H1 (cell line): ENCODE results near the gene TFB1M. TPM values are rescaled to one million over a fixed set of nuclear protein-coding genes. Genes with fewer than 3 reads are reported as not detected.

ENCODE experiments used
- CTCF ChIA-PET: fragments of 300-600 bp; sonication (Branson Sonifier 250); formaldehyde crosslinking; loops from one replicate; lab custom pipeline; 2021; ENCODE audit not compliant: partially characterized antibody; lab: Charles Lee
- POLR2A ChIA-PET: fragments of 300-600 bp; sonication (Branson Sonifier 250); formaldehyde crosslinking; loops from one replicate; lab custom pipeline; 2021; ENCODE audit warnings: inconsistent platforms; ENCODE audit not compliant: partially characterized antibody; lab: Charles Lee
- DNase-seq, 2 experiments: peaks; one replicate each; pipeline versions ENCODE4 v3.0.0 to v3.0.0-alpha.2; 2010 to 2022; ENCODE audit warnings: low spot score in 2 of 2, low read depth in 1 of 2, mixed read lengths in 1 of 2
- FAIRE-seq: peaks from 2 replicates; lab custom pipeline; 2011; peaks lifted over from hg19 to GRCh38; lab: Jason Lieb, UNC
- H2AFZ ChIP-seq: 2 replicates; pipeline ENCODE4 v1.8.1; 2012; ENCODE audit warnings: low read length, inconsistent platforms
- H2AK5ac ChIP-seq: 2 replicates; pipeline ENCODE4 v1.6.1; 2013; ENCODE audit warnings: low read depth, low read length
- H2BK120ac ChIP-seq: replicated peaks from 2 replicates; pipeline ENCODE3; 2013; ENCODE audit warnings: low read depth, low read length, inconsistent platforms
- H2BK12ac ChIP-seq: 2 replicates; pipeline ENCODE4 v1.6.1; 2013; ENCODE audit warnings: low read depth, low read length
- H2BK15ac ChIP-seq: 2 replicates; pipeline ENCODE4 v1.6.1; 2013; ENCODE audit warnings: low read length
- H2BK20ac ChIP-seq: 2 replicates; pipeline ENCODE4 v1.6.1; 2013; ENCODE audit warnings: low read length
- H2BK5ac ChIP-seq: 2 replicates; pipeline ENCODE4 v1.6.1; 2013; ENCODE audit warnings: low read depth, low read length
- H3K14ac ChIP-seq: 2 replicates; pipeline ENCODE4 v1.6.1; 2013; ENCODE audit warnings: inconsistent platforms; ENCODE audit not compliant: insufficient read length
- H3K18ac ChIP-seq: 2 replicates; pipeline ENCODE4 v1.6.1; 2013; ENCODE audit warnings: low read length; ENCODE audit errors: extremely low read depth
- H3K23ac ChIP-seq: 2 replicates; pipeline ENCODE4 v1.6.1; 2013; ENCODE audit warnings: inconsistent platforms; ENCODE audit not compliant: insufficient read length
- H3K23me2 ChIP-seq: 2 replicates; pipeline ENCODE4 v1.6.1; 2013; ENCODE audit warnings: low read depth, low read length
- H3K27ac ChIP-seq: 2 replicates; pipeline ENCODE4 v1.6.1; 2011; ENCODE audit warnings: low read depth, low read length, inconsistent platforms
- H3K27me3 ChIP-seq, 4 experiments: replicated peaks in 1 of 4; 1 replicate in 1 of 4; 2 replicates in 3 of 4; pipeline versions ENCODE4 v1.6.1 to v1.8.1; 2011 to 2013; ENCODE audit warnings: low read length in 3 of 4, mild to moderate bottlenecking in 3 of 4, inconsistent platforms in 2 of 4, mixed read lengths in 2 of 4, moderate library complexity in 1 of 4; ENCODE audit not compliant: control insufficient read depth in 3 of 4, insufficient read depth in 3 of 4; ENCODE audit errors: extremely low read depth in 1 of 4
- H3K36me3 ChIP-seq, 4 experiments: 2 replicates each; pipeline versions ENCODE4 v1.6.1 to v1.8.1; 2011 to 2013; ENCODE audit warnings: mild to moderate bottlenecking in 4 of 4, low read length in 3 of 4, moderate library complexity in 2 of 4, control low read depth in 1 of 4, inconsistent platforms in 1 of 4; ENCODE audit not compliant: insufficient read depth in 4 of 4, control insufficient read depth in 2 of 4
- H3K4ac ChIP-seq: replicated peaks from 2 replicates; pipeline ENCODE3; 2013; ENCODE audit warnings: low read length, low read depth, mixed read lengths, inconsistent platforms; ENCODE audit not compliant: insufficient read length
- H3K4me1 ChIP-seq, 4 experiments: replicated peaks in 1 of 4; 1 replicate in 1 of 4; 2 replicates in 3 of 4; pipeline versions ENCODE4 v1.6.1 to v1.8.1; 2011 to 2013; ENCODE audit warnings: low read length in 3 of 4, inconsistent platforms in 2 of 4, mixed read lengths in 1 of 4; ENCODE audit not compliant: insufficient read depth in 4 of 4, control insufficient read depth in 3 of 4
- H3K4me2 ChIP-seq, 2 experiments: 2 replicates each; pipeline versions ENCODE4 v1.6.1 to v1.8.1; 2011 to 2013; ENCODE audit warnings: low read depth in 2 of 2, low read length in 2 of 2, control low read depth in 1 of 2, inconsistent platforms in 1 of 2, mild to moderate bottlenecking in 1 of 2; ENCODE audit not compliant: insufficient read depth in 1 of 2
- H3K4me3 ChIP-seq, 4 experiments: fragments of 200-600, 300-600 bp in 1 of 4; sonication (generic), shearing (Covaris generic), sonication (Bioruptor Twin) in 1 of 4; 2 replicates each; pipeline versions ENCODE4 v1.5.1 to v1.8.1; 2011 to 2016; ENCODE audit warnings: low read length in 4 of 4, low read depth in 3 of 4, control low read depth in 2 of 4, inconsistent platforms in 2 of 4, mild to moderate bottlenecking in 2 of 4, mixed read lengths in 1 of 4, moderate library complexity in 1 of 4; ENCODE audit not compliant: insufficient read depth in 2 of 4; ENCODE audit errors: extremely low read depth in 1 of 4
- H3K56ac ChIP-seq: replicated peaks from 2 replicates; pipeline ENCODE3; 2013; ENCODE audit warnings: low read depth, mild to moderate bottlenecking, mixed read lengths, low read length, inconsistent platforms; ENCODE audit not compliant: insufficient read length
- H3K79me1 ChIP-seq: 2 replicates; pipeline ENCODE4 v1.6.1; 2013; ENCODE audit warnings: low read depth, low read length, control low read depth
- H3K79me2 ChIP-seq, 2 experiments: 2 replicates each; pipeline versions ENCODE4 v1.6.1 to v1.8.1; 2012 to 2013; ENCODE audit warnings: low read length in 2 of 2, mild to moderate bottlenecking in 2 of 2, inconsistent platforms in 1 of 2; ENCODE audit not compliant: insufficient read depth in 2 of 2, control insufficient read depth in 1 of 2
- H3K9ac ChIP-seq, 4 experiments: replicated peaks in 1 of 4; 1 replicate in 1 of 4; 2 replicates in 3 of 4; pipeline versions ENCODE4 v1.6.1 to v1.8.1; 2011 to 2013; ENCODE audit warnings: low read depth in 3 of 4, low read length in 3 of 4, control low read depth in 2 of 4, mild to moderate bottlenecking in 2 of 4, moderate library complexity in 2 of 4, inconsistent platforms in 1 of 4; ENCODE audit errors: extremely low read depth in 1 of 4
- H3K9me3 ChIP-seq, 2 experiments: 2 replicates each; pipeline versions ENCODE4 v1.6.1 to v1.8.1; 2012 to 2013; ENCODE audit warnings: mild to moderate bottlenecking in 2 of 2, moderate library complexity in 2 of 2, control low read depth in 1 of 2, inconsistent platforms in 1 of 2, low read depth in 1 of 2, low read length in 1 of 2, mixed read lengths in 1 of 2; ENCODE audit not compliant: insufficient read depth in 2 of 2
- H4K20me1 ChIP-seq, 2 experiments: replicated peaks in 1 of 2; 2 replicates each; pipeline versions ENCODE3 to v1.8.1; 2011 to 2013; ENCODE audit warnings: inconsistent platforms in 2 of 2, low read length in 2 of 2, mild to moderate bottlenecking in 1 of 2; ENCODE audit not compliant: insufficient read depth in 2 of 2, control insufficient read depth in 1 of 2
- H4K5ac ChIP-seq: 2 replicates; pipeline ENCODE4 v1.6.1; 2013; ENCODE audit warnings: low read length, low read depth, mixed read lengths, inconsistent platforms; ENCODE audit not compliant: insufficient read length
- H4K8ac ChIP-seq: 2 replicates; pipeline ENCODE4 v1.8.0; 2013; ENCODE audit warnings: mild to moderate bottlenecking, moderate library complexity, low read length, inconsistent platforms; ENCODE audit not compliant: insufficient read depth; ENCODE audit errors: extremely low read depth
- H4K91ac ChIP-seq: replicated peaks from 2 replicates; pipeline ENCODE3; 2013; ENCODE audit warnings: low read length, mixed read lengths, inconsistent platforms; ENCODE audit not compliant: insufficient read length
- BACH1 ChIP-seq: IDR thresholded peaks from 2 replicates; pipeline ENCODE4 v1.6.1; 2012; ENCODE audit warnings: low read length, improper control_type of control experiment
- CBX8 ChIP-seq: fragments of 300-800, 300-1000 bp; sonication (generic); IDR thresholded peaks from 2 replicates; pipeline ENCODE4 v1.7.1; 2016; ENCODE audit warnings: low read depth, low read length, borderline replicate concordance
- NANOG ChIP-seq: IDR thresholded peaks from 2 replicates; pipeline ENCODE4 v1.6.1; 2011; ENCODE audit warnings: low read length, low read depth, mild to moderate bottlenecking, inconsistent platforms; ENCODE audit not compliant: insufficient read depth, poor library complexity, severe bottlenecking
- NRF1 ChIP-seq: IDR thresholded peaks from 2 replicates; pipeline ENCODE4 v1.6.1; 2011; ENCODE audit warnings: mild to moderate bottlenecking, low read depth, low read length, improper control_type of control experiment
- RBBP5 ChIP-seq: IDR thresholded peaks from 2 replicates; pipeline ENCODE4 v1.7.1; 2012; ENCODE audit warnings: low read depth, mild to moderate bottlenecking, inconsistent platforms, low read length, moderate library complexity, borderline replicate concordance
- SIX5 ChIP-seq: IDR thresholded peaks from 2 replicates; pipeline ENCODE4 v1.6.1; 2011; ENCODE audit warnings: mild to moderate bottlenecking, low read depth, low read length
- TAF7 ChIP-seq: optimal IDR thresholded peaks from 2 replicates; pipeline ENCODE3; 2011; ENCODE audit warnings: low read depth, mild to moderate bottlenecking, inconsistent platforms, low read length, moderate library complexity, borderline replicate concordance
- YY1 ChIP-seq: IDR thresholded peaks from 2 replicates; pipeline ENCODE4 v1.6.1; 2011; ENCODE audit warnings: low read depth, mild to moderate bottlenecking, low read length
- WGBS, 2 experiments: shearing (Covaris generic) in 1 of 2; methylation state at CpG; one replicate each; pipeline versions ENCODE4 v1.1.6 to v1.1.7; 2013 to 2015; ENCODE audit warnings: low lambda C conversion rate in 2 of 2, mixed read lengths in 2 of 2, inconsistent platforms in 1 of 2, low coverage in 1 of 2, missing lambda C conversion rate in 1 of 2; ENCODE audit not compliant: insufficient replicate concordance in 2 of 2, insufficient coverage in 1 of 2, insufficient read length in 1 of 2; ENCODE audit errors: extremely low coverage in 1 of 2, missing lambda C conversion rate in 1 of 2; 5-methylcytosine and 5-hydroxymethylcytosine counted together
- long read RNA-seq, 2 experiments: library from RNA in 1 of 2; library from capped mRNA in 1 of 2; stranded (forward); transcript quantifications; one replicate each; pipeline ENCODE4 v2.0.0, GENCODE V29; 2021; ENCODE audit warnings: inconsistent platforms in 1 of 2
- polyA minus RNA-seq, 3 experiments: library from RNA; depleted of rRNA, polyadenylated mRNA; stranded (reverse); fragments of >200 nt; gene quantifications; 1 replicate in 2 of 3; 2 replicates in 1 of 3; pipeline ENCODE4 v1.2.3, GENCODE V29; 2011
- polyA plus RNA-seq, 7 experiments: library from polyadenylated mRNA; depleted of rRNA in 3 of 7; stranded (reverse) in 5 of 7; unstranded in 2 of 7; fragments of >200 nt in 5 of 7; fragments of 200-250 nt in 2 of 7; gene quantifications; 1 replicate in 5 of 7; 2 replicates in 1 of 7; 4 replicates in 1 of 7; pipeline versions ENCODE4 v1.2.1 to v1.2.3, GENCODE V29; 2011 to 2013; ENCODE audit warnings: missing spikeins in 2 of 7, mixed read lengths in 2 of 7
- total RNA-seq: library from RNA; stranded (reverse); fragmentation: NEBNext Ultra II Directional; extraction: Animal tissue kit (Norgen Biotek cat#: 25700); gene quantifications from 2 replicates; pipeline ENCODE4 v1.2.1, GENCODE V29; 2021

TFB1M gene
- total RNA-seq (49.4 and 52.3 TPM in 2 replicates), polyA plus RNA-seq (2011; rRNA removed) (17.8 and 28.2 TPM in 2 replicates), polyA minus RNA-seq (2011; rRNA and poly(A)+ RNA removed) (38.3 and 46.3 TPM in 2 replicates)
- polyA plus RNA-seq (2011; cell fraction: cytosol; rRNA removed), result 34.1 TPM
- 28.3 TPM for polyA plus RNA-seq (2011; cell fraction: nucleus; rRNA removed)
- 34.0 to 44.9 TPM (median 38.3 TPM) in 4 replicates for polyA plus RNA-seq (2012, experiment 1 of 2)
- polyA plus RNA-seq (2012, experiment 2 of 2), result 12.9 TPM
- 52.4 TPM for polyA plus RNA-seq (2013, experiment 1 of 2)
- polyA plus RNA-seq (2013, experiment 2 of 2), result 50.2 TPM
- 40.7 TPM for polyA minus RNA-seq (2011; cell fraction: cytosol; rRNA and poly(A)+ RNA removed)
- 111 TPM for polyA minus RNA-seq (2011; cell fraction: nucleus; rRNA and poly(A)+ RNA removed)
- long read RNA-seq, experiment 1, transcript TFB1M-201 (7 exons, 1,424 nt), result major isoform, 14 of 23 reads
- long read RNA-seq, experiment 1, partial matches to known transcripts, result 5 of 23 reads
- long read RNA-seq, experiment 1, other reads (novel, unspliced or antisense), result 4 of 23 reads
- long read RNA-seq, experiment 2, transcript TFB1M-201 (7 exons, 1,424 nt), result major isoform, 63 of 70 reads
- long read RNA-seq, experiment 2, partial matches to known transcripts, result 2 of 70 reads
- long read RNA-seq, experiment 2, other reads (novel, unspliced or antisense), result 5 of 70 reads

DNA sequence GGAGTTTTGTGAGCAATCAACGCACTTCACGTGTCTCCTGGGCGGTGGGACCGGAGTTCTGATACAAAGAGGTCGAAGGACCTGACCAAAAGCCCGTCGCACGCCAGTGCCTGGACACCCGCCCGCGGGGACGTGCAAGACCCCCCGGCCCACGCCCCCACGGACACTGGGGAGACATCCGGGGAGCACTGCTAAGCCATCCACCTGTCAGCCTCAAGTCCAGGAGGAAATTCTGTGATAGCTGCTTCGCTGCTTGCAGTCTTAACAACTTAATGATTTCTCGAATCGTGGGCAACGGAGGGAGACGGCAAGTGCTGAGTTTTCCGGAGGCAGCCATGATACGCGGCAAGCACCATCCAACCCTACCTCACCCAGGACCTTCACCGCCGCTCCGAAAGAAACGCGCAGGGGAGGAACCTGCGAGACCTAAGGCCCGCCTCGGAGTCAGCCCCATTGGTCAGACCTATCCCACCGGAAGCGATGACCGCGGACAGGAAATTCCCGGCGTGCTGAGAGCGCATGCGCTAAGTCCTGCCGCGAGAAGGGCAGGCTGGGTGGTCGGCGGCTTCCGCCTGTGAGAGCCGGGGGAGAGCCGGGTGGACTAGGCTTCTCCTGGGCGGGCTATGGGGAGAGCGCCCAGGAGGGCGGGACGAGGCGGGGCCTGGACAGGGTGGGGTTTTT, at the start of gene TFB1M:
Gene TFB1M, minus strand, starts transcription at position 393 of the 681 bp plus-strand sequence. Its CDS starts 56 bp downstream, at position 337.
- no peaks in the 10 kb centered on the region for H3K27me3 ChIP-seq
- H3K23ac ChIP-seq, result no peak within 1 kb of the TSS
- ChIA-PET CTCF (interaction anchor here (1.0 to 1.2 kb wide), 4 partner anchors 16 to 299 kb away, joined by 3 to 5 read pairs (median 3); no protein-coding TSS in a partner anchor), POLR2A (interaction anchor here (0.6 to 1.1 kb wide), 6 partner anchors 8 to 35 kb away, joined by 3 read pairs; no protein-coding TSS in a partner anchor)
- H3K79me1 ChIP-seq, result no peaks in the 10 kb centered on the region
- H3K9ac ChIP-seq, result peak within 1 kb of the TSS; percentile 63 to 85 (median 73)
- H2BK120ac ChIP-seq, result peak within 1 kb of the TSS; percentile 89
- DNase-seq, result peak; percentile 98 to 100
- FAIRE-seq, result peak; percentile 99
- H4K91ac ChIP-seq, result peak within 1 kb of the TSS; percentile 72
- H2BK20ac ChIP-seq, result no peak within 1 kb of the TSS
- no peaks in the 10 kb centered on the region for H3K9me3 ChIP-seq
- 0 out of 2 replicates have a peak within 1 kb of the TSS, but pooled peaks have one; percentile 11 for H2AK5ac ChIP-seq
- peak within 1 kb of the TSS; percentile 90 for H3K18ac ChIP-seq
- H3K4me1 ChIP-seq, result no peaks in the 10 kb centered on the region
- H3K79me2 ChIP-seq, result peaks cover 0 to 25% of the 10 kb centered on the region in 2 experiments; a peak in 2 of 4 replicates
- peak within 1 kb of the TSS; percentile 83 for H3K27ac ChIP-seq
- H2BK5ac ChIP-seq, result peak within 1 kb of the TSS; percentile 87
- peak within 1 kb of the TSS; percentile 87 for H3K56ac ChIP-seq
- peaks cover 6% of the 10 kb centered on the region for H3K23me2 ChIP-seq
- H4K8ac ChIP-seq, result peak within 1 kb of the TSS; percentile 92
- no peak within 1 kb of the TSS for H2BK12ac ChIP-seq
- H3K4me3 ChIP-seq, result peak within 1 kb of the TSS; percentile 82 to 96 (median 93)
- peak within 1 kb of the TSS; percentile 89 for H2AFZ ChIP-seq
- peak within 1 kb of the TSS; percentile 83 for H2BK15ac ChIP-seq
- WGBS, 2 experiments, result 0% methylated on average over 52 of the region's 52 CpGs; no CpG with 5 or more reads in 1 of the 2 experiments
- no peak within 1 kb of the TSS for H3K14ac ChIP-seq
- peaks cover under 1 to 1% of the 10 kb centered on the region in 2 experiments for H4K20me1 ChIP-seq
- H4K5ac ChIP-seq, result peak within 1 kb of the TSS; percentile 93
- peak within 1 kb of the TSS; percentile 85 to 95 for H3K4me2 ChIP-seq
- peaks cover 3 to 35% (median 11%) of the 10 kb centered on the region in 4 experiments; a peak in 7 of 8 replicates for H3K36me3 ChIP-seq
- H3K4ac ChIP-seq, result peak within 1 kb of the TSS; percentile 94
- TF ChIP-seq RBBP5 (peak; percentile 31; the same call in 1 of the 2 replicates), YY1 (peak; percentile 66; the same call in 1 of the 2 replicates), NRF1 (peak; percentile 51), BACH1 (peak; percentile 55; the same call in 1 of the 2 replicates), TAF7 (peak; percentile 37), CBX8 (no peak), SIX5 (no peak), NANOG (no peak)
